ENCODE data around the gene SLC38A3.
"Not testable (repeated sequence)": the region's sequence is repeated elsewhere in the genome, so short reads cannot be mapped to it uniquely, and the experiment has no call there.

The SLC38A3 gene

DNA sequence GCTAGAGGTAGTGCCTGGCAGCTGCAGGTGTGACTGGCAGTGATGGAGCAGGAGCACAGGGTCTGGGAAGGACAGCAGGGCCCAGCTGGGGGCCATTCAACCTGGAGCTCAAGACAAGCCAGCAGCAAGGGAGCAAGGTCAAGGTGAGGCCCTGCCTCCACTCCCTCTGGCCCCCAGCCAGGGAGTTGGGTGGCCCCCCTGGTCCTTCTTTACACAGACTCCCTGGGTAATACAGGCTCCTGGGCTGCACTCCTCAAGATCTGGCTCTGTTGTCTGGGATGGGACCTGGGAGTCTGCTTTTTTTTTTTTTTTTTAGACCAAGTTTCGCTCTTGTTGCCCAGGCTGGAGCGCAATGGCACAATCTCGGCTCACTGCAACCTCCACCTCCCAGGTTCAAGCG lies 45.4 kb downstream of the SLC38A3 start:
- DNase-seq (ENCODE audit: low read depth in 2 of 2): no peak

DNA sequence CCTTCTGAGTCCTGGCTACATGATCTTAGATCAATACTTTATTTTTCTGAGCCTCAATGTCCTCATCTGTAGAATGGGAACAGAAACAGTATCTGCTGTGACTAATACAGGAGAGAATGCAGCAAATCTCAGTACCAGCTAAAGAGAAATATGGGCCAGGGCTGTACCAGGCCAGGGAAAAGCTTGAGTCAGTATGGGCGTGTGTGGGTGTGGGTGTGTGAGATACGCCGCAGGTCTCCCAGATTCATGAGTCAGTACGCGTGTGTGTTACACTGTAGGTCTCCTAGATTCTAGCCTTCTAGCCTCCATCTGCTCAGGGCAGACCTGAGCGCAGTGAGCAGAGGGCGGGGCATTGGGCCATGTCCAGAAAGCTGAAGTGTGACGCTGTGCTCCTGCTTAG lies 46.1 kb downstream of the SLC38A3 start:
- no peak for DNase-seq (ENCODE audit: low read depth in 2 of 2)

DNA sequence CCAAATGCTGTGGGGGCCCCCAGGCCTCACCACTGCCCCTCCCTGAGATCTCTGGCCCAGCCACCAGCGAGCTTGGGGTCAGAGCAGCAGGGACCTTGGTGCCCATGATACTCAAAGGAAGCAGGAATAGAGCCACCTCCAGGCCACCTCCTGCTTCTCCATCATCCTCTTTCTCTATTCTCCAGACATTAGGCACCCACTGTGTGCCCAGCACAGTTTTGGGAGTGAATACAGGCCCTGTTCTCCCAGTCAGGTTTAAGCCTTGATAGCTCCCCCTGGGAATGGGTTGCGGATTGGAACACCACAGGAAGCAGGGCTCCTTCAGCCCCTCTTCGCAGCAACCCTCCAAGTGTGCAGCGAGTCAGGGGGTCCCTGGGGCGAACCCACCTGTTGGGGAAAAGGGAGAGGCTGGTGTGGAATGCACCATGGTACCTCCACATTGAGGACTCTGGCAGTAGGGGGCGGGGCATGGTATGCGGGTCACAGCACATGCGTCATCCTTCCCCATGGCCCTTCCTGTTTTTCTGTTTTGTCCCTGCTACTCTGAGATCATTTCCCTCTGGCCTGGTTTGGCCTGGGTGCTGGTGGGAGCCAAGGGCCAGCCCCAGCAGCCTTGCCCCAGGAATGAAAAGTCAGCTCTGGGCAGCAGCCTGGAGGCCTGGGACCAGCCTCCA lies 49.6 kb downstream of the SLC38A3 start:
- DNase-seq (ENCODE audit: low read depth in 2 of 2): no peak

DNA sequence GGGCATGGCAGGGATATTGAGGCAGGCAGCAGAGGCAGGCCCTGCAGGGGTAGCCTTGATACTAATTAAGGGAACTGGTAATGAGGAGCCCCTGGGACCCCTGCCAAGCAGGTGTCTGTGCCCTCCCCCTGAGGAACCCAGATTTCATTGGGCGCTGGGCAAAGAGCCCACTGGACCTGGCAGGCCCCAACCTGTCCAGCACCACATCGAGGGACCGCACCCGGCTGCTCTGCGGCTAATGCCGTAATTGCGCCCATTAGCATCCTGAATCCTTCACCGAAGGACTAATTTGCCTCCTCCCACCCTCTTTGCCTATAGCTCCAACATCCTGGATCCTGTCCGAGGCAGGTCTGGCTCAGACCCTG lies 50.2 kb downstream of the SLC38A3 start:
- DNase-seq (ENCODE audit: low read depth in 2 of 2): no peak

DNA sequence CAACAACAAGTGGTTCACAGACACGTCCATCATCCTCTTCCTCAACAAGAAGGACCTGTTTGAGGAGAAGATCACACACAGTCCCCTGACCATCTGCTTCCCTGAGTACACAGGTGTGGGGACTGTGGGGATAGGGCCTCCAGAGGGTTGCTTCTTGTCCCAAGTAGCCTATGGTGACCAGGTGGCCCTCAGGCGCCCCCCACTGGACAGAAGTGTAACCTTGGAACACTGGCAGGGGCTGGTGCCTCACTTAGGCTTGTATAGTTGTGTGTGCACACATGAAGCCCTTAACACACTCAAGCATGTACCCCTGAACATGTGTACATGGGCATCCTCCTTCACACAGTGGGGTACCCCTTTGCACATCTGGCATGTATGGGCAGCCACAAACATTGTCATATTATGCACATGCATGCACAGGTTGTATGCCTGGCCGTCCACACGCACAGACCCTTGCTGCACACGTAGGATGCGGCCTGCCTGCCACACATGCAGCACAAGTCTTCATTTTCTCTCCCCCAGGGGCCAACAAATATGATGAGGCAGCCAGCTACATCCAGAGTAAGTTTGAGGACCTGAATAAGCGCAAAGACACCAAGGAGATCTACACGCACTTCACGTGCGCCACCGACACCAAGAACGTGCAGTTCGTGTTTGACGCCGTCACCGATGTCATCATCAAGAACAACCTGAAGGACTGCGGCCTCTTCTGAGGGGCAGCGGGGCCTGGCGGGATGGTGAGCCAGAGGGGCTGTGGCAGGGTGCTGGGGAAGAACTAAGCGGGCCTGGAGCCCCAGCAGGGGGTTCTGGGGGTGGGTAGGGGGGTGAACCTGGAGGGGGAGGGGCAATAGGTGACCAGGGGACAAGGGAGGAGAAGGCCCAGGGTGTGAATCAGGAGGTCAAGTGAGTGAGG lies 52.2 kb downstream of the SLC38A3 start:
- no peak for DNase-seq (ENCODE audit: low read depth in 2 of 2)

DNA sequence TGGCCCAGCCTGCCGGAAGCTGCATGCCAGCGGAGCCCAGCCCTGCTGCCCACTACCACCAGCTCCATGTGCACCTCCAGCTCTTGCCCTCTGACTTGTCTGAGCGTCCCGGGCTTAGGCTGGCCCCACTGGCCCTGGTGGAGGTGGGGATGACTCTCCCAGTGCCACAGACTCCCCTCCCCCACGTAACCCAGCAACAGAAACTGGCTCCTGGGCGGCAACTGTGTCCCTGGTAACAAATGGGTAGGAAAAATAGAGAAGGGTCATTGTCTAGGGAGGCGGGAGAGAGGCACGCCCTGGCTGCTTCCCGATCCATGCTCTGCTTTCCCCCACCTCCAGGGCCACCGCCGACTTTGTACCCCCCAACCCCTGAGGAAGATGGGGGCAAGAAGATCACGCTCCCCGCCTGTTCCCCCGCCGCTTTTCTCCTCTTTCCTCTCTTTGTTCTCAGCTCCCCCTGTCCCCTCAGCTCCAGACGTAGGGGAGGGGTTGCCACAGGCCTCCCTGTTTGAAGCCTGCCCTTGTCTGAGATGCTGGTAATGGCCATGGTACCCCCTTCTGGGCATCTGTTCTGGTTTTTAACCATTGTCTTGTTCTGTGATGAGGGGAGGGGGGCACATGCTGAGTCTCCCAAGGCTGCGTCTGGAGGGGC lies 53.1 kb downstream of the SLC38A3 start:
- no peak for DNase-seq (ENCODE audit: low read depth in 2 of 2)

DNA sequence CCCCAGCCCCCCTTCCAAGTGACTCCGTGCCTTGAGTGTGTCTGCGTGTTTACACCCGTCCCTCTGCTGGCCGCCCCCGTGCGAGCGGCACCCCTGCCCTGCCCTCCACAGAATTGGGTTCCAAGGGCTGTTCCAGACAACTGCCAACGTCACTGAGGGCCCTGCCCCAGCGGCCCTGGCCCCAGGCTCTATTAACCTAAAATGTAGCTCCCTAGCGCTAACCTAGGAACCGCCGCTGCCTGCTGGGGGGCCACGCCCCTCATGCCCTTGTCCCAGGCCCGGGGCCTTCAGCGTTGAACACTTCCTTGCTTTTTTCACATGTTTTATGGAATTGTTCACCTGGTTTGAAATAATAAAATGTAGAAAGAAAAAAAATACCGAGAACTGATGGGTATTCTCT lies 53.9 kb downstream of the SLC38A3 start:
- no peak for DNase-seq (ENCODE audit: low read depth in 2 of 2)

DNA sequence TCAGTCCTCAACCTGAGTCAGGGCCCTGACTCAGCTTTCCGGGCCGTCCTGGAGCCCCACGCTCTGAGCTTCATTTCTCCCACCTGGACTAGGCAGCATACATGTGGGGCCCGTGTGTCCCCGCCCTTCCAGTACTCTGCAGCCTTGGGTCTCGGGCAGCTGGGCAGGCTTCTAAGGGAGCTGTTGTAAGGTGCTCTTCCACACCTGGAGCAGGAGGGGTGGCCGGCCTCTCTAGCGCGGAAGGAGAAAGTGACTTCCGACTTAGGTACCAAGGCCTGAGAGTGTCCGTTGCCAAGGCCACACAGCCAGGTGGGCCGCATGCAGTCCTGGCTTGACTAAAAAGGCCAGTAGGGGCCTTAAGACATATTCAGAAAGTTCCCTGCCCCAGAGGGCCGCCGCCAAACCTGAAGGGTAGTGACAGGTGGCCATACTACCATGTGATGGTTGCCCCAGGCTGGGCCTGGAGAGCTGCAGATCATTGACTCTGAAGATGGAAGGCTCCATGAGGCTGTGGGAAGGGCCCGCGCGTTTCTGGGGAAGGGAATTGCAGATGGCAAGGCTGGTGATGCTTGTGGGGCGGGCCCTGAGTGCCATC lies 54.5 kb downstream of the SLC38A3 start:
- no peak for DNase-seq (ENCODE audit: low read depth in 2 of 2)

DNA sequence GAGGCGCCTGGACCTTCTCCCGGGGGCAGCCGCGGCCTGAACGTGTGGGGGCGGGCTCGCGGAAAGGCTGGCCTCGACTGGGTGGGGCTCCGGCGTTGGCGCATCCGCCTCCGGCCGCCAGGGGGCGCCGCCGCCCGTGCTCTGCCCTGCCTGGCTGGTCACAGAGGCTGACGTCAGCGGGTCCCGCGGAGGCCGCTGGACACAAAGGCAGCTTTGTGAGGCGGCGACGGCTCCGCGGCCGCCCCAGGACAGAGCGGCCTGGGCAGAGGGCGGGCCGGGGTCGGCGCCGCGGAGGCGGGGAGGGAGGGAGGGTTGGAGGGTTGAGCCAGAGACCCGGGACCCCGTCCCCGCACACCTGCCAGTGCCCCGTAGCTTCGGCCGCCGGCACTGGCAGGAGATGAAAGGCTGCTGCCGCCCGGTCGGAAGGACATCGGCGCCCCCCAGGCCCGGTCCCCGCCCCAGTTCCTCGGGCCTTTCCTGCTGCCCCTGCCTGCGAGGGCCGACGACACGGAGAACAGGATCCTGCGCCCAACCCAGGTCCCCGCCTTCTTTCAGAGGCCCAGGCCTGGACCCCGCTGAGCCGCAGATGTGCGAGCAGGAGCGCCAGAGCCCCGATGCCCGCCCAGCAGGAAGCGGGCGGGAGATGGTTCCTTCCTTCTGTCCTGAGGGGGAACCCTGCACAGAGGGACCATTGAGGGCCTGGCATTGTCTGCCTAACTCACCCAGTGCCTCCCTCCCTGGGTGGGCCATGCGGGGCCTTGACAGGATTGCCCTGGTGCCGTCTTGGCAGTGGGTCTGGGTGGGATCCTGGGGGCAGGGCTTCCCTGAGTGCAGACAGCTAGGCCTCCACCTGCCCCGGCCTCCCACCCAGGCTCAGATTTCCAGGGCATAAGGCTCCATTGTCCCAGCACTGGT lies 55.2 kb downstream of the SLC38A3 start:
- DNase-seq (ENCODE audit: low read depth in 2 of 2): peak; percentile 53 to 62

DNA sequence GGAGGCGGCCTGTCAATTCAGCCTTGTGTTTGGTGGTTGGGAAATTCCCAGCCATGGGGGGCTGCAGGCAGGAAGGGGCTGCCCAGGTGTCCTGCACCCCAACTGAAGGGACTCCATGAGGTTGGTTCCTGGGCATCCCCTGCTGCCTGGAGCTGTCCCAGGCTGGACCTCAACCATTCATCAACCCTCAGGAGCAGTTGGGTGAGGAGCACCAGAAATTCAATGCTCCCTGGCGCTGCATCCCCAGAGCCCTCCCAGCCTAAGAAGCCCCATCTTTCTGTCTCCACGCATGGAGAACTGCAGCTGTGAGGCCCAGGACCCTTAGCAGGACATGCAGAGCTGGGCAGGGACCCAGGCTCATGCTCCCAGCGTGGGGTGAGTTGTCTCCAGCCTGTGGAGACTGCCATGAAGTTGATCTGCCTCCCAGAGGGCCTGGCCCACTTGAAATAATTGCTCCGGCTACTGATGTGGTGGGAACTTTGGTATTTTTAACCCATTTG lies 55.9 kb downstream of the SLC38A3 start:
- no peak for DNase-seq (ENCODE audit: low read depth in 2 of 2)

DNA sequence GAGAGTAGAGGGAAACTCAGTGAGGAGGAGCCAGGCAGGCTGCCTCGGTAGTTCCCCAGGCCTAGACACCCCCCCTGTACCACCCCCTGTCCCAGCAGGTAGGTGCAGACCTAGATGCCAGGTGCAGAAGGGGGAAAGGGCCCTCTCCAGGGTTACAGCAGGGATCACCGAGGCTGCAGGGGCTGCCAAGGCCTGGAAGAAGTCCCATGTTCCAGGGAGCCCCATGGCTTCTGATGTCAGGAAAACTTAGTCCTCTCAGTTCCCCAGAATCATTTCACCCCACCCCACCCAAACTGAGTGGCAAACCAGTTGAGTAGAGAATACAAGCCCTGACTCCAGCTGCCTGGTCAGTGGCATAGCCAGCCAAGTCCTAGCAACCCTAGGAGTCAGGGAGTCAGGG lies 56.4 kb downstream of the SLC38A3 start:
- DNase-seq (ENCODE audit: low read depth in 2 of 2): no peak

DNA sequence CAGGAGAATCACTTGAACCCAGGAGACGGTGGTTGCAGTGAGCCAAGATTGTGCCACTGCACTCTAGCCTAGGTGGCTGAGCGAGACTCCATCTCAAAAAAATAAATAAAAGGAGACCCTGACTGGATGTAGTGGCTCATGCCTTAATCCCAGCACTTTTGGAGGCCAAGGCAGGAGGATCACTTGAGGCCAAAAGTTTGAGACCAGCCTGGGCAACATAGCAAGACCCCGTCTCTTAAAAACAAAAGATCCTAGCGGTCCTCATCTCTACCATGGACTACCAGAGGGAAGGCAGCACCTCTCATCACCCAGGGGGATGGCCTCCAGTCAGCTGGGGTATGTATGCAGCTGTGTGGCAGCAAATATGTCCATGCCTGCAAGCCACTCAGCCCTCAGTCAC lies 57.1 kb downstream of the SLC38A3 start:
- not testable (repeated sequence) for DNase-seq (ENCODE audit: low read depth in 2 of 2)

DNA sequence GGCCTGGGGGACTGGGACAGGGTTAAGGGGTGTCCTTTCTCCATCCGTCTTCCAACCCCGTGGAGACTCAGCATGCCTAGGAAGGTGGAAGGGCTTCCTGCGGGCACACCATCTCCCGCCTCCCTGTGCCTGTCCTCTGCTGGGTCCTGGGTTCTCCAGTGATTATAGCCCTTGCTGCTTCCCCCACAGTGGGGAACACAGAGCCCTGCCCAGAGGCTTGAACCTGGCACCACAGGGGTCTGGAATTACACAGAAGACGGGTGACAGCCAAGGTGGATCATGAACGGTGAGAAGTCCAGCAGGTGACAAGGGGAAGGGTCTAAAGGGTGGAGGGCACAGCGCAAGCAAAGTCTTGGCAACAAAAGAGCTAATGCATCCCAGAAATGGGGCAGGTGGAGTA lies 57.7 kb downstream of the SLC38A3 start:
- DNase-seq (ENCODE audit: low read depth in 2 of 2): no peak

DNA sequence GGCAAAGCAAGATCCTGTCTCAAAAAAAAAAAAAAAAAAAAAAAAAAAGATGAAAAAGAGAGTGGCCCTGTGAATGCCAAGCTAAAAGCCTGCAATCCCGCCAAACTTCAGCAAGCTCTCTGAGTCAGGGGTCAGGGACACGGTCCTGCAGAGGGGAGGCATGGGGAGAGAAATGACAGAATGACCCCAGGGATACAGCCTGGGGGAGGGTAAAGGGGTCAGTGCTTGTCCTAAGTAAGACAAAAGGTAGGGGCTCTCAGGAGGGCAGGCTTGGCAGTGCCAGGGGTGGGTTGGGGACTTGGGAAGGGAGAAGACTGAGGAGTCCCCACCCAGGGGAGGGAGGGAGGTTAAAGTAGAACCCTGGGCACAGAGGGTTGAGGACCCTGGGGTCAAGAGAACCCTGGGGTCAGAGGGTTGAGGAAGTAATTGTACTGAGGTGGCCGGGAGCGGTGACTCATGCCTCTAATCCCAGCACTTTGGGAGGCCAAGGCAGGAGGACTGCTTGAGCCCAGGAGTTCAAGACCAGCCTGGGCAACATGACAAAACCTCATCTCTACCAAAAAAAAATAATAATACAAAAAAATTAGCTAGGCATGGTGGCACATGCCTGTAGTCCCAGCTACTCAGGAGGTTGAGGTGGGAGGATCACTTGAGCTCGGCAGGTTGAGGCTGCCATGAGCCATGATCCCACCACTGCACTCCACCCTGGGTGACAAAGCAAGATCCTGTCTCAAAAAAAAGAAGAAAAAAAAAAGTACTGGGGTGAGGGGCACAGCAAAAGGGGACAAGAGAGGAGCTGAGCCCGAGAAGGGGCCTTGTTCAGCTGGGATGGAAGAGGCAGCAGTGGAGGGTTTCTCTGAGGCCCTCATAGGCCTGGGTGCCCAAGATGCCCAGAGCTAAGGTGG lies 58.7 kb downstream of the SLC38A3 start:
- DNase-seq (ENCODE audit: low read depth in 2 of 2): no peak

DNA sequence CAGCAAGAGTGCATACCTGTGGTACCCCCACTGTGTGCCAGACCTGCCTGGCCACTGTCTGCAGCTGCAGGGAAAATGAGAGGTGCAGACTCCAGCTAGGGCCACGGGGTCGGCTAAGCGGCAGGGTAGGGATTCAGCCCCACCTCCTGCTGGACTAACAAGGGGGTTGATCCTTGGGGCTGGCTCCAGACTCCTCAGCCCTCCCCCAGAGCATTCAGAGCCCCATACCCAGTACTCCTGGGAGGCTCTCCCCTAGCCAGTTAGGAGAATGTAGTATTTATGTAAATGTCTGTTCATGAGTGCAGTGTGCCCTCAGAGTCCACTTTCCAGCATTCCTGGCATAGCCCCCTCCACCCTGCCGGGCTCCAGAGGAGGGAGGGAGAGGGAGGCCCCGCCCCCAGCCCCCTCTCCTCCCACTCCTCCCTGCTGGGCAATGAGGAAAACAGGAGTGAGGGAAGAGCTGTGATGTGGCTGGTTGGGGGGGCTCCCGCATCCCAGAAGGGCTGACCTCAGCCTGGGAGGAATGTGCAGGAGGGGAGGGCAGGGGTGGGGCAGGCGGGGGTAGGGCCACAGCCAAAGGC lies 59.4 kb downstream of the SLC38A3 start:
- no peak for DNase-seq (ENCODE audit: low read depth in 2 of 2)

DNA sequence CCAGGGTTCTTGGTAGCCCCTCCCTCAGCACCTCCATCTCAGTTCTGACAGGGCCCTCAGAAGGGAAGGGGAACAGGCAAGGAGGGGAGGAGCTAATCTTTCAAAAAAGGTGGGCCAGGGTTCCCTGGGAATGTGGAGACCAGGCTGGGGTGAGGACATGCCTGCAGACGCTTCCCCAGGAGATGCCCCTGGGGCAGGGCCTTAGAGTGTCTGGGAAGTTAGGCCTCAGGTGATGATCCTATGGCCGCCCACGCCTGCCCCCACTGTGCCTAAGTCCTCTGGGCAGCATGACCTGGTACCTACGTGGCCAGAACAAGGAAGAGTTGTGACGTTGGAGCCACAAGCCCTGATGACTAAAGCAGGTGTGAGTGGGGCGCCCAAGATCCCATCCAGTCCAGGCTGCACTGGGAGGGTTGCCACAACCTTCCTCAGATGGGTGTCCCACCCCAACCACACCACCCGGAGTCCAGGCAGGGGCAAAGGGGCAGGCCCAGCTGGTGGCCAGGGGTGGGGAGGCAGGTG lies 60.0 kb downstream of the SLC38A3 start:
- DNase-seq (ENCODE audit: low read depth in 2 of 2): no peak

DNA sequence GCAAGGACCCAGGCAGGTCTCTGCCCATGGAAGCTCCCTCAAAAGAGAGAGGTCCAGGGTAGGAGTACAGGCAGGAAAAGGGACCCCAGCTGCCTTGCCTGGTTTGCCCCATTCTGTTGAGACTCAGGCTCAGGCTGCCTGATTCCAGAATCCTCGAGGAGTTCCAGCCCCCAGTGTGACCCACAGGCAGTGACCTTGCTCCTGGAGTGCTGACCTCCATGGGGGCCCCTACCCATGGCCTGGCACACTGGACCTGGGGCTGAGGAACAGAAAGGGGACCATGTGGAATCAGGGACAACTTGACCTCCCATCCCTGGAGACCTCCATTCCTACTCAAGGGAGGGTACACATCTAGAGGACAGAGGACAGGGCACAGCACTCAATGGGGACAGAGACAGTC lies 60.5 kb downstream of the SLC38A3 start:
- DNase-seq (ENCODE audit: low read depth in 2 of 2): no peak

DNA sequence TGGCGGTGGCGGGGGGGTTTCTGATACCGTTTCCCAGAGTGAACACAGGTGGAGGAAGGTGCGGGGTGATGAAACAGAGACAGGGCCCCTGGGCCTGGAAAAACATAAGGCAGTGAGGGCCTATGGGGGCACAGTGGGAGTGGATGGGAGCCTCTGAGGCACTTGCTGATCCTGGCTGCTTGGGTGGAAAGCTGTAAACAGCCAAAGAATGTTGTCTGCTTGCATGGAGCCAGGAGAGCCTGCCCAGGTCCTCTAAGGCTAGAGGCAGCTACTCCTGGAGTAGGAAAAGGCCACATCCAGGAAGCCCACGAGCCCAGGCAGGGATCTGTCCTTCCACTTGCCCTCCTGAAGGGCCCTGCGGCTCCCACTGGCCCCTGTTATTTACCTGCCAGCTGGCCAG lies 60.9 kb downstream of the SLC38A3 start:
- no peak for DNase-seq (ENCODE audit: low read depth in 2 of 2)

DNA sequence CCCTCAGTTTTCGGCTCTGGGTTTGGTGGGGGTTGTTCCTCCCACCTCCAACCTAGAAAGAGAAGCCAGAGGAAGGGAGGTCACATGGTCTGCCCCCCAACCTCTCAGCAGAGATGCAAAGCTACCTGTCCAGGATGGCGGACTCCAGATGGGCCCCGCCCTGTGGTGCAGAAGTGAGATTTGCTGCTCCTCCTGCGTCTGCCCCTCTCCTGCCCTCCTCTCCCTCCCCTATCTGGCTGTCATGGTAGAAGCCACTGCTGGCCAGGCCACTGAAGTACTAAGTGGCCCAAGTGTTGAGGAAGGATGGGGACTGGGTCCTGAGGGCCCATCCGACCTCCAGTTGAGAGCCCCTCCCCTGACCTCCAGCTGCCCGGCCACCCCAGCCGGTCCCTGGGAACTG lies 61.8 kb downstream of the SLC38A3 start:
- no peak for DNase-seq (ENCODE audit: low read depth in 2 of 2)
